HG03439 (cell line): ENCODE data around the gene GGCT.
"Not testable (repeated sequence)": the region's sequence is repeated elsewhere in the genome, so short reads cannot be mapped to it uniquely, and the experiment has no call there.

Experiments used
- ATAC-seq: cut with Tn5 transposase; IDR thresholded peaks from one replicate; pipeline ENCODE4 v1.9.1; 2021; ENCODE audit warnings: mild to moderate bottlenecking, moderate library complexity; ENCODE audit not compliant: unreplicated experiment

GGCT gene, protein sequence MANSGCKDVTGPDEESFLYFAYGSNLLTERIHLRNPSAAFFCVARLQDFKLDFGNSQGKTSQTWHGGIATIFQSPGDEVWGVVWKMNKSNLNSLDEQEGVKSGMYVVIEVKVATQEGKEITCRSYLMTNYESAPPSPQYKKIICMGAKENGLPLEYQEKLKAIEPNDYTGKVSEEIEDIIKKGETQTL

DNA sequence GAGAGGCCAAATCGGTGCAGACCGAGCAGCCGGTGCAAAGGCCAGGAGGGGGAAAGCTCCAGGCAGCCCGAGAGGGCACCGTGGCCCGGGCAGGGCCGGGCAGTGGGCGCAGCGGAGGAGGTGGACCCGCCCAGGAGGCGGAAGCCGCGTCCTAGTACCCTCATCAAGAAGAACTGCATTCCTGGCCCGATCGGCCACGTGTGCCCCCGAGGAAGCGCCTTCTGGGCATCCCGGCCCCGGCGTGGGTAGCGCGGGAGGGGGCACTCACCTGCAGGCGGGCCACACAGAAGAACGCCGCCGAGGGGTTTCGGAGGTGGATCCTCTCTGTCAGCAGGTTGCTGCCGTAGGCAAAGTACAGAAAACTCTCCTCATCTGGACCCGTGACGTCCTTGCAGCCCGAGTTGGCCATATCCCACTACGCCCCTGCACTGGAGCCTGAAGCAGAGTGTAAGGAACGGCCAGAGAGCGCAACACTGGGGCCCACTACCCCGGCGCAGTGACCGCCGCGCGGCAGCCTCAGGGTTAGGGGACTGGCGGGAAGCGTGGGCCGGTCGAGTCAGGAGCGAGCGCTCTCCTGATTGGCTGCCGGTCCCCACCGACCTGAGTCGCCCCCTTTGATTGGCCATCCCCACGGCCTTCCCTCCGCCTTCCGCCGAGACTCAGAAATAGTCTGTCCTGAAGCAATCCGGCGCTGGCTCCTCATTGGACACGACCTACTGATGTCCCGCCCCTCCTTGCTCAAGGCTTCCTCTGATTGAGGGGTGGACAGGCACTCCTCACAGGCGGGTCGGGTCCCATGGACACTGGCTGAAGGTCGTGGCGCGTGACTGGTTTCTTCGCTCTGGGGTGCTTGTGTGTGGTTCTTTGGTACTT lies at the start of gene GGCT:
TSS of gene GGCT (minus strand) at position 529 of the 873 bp plus-strand sequence. CDS start at position 409, 120 bp downstream.
- peak; percentile 98 for ATAC-seq

DNA sequence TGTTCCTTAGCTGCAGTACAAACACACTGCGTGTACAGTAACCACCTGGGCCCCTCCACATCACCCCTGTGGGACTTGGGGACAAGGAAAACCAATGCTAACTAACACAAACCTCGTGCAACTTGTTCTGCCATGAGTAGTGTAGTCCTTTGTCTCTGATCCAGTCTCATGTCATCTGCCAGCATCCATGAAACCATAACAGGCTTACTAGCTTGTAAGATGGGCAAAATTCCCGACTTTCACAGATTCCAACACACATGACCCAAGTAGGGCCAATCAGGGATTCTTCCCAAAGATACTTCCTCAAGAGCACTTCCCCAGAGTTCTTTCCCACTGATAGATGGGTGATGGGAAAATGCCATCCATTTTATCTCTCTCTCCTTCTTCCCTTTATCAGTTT lies 48.9 kb upstream of the GGCT start:
- ATAC-seq: no peak

DNA sequence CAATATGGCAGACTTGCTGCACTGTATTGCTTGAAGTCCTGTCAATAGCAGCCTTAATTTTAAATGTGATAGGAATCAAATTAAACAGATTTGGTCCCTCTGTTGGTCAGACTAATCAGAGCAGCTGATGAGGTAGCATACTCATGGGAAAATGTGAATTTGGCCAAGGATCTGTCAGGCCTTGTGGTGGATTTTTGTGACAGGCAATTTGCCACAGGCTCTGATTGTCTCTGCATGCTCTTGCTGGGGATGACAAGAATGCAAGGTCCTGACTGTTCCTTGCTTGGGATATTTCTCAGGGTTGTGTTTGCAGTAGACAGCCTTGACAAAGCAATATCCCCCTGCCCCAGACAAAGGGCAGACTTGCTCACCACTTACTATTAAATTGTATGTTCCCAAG lies 48.5 kb upstream of the GGCT start:
- no peak for ATAC-seq

DNA sequence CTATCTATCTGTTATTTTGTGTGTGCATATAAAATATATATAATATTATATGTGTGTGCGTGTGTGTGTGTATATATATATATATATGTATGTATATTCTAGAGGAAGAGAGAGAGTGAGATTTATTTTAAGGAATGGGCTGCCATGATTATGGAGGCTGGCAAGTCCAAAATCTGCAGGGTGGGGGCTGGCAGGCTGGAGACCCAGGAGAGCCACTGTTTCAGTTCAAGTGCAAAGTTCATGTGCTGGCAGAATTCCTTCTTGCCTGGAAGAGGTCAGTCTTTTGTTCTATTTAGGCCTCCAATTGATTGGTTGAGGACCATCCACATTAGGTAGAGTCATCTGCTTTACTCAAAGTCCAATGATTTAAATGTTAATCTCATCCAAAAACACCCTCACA lies 47.7 kb upstream of the GGCT start:
- ATAC-seq: no peak

DNA sequence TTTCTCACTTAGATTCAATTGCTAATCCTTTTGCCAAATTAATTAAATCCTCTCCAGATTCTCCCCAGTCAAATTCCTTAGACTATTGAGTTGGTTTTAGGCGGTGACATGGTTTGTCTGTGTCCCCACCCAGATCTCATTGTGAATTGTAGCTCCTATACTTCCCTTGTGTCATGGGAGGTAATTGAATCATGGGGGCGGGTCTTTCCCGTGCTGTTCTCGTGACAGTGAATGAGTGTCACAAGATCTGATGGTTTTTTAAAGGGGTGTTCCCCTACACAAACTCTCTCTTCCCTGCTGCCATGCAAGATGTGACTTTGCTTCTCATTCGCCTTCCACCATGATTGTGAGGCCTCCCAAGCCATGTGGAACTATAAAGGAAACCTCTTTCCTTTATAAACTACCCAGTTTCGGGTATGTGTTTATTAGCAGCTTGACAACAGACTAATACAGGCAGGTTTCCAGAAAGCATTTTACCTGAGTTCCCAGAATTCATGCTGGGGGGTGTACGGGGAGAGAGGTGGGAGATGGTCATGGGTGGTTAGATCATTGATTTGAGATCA lies 45.4 kb upstream of the GGCT start:
- no peak for ATAC-seq

DNA sequence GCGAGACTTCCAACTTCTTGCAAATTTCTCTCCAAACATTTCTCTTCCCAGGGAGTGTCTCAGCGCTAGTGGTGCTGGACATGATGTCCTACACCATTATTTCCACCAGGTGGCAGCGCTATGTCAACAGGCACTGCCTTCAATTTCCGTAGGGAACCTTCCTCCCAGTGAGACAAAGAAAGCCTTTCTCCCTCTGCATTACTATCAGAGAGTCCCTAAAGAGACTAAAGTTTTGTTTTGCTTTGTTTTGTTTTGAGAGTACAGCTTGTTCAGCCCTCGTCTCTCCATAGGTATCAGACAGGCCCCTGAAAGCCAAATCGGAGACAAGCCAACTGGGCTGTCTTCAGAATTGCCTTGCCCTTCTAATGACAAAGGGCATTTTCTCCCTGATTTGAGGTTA lies 44.2 kb upstream of the GGCT start:
- ATAC-seq: no peak

DNA sequence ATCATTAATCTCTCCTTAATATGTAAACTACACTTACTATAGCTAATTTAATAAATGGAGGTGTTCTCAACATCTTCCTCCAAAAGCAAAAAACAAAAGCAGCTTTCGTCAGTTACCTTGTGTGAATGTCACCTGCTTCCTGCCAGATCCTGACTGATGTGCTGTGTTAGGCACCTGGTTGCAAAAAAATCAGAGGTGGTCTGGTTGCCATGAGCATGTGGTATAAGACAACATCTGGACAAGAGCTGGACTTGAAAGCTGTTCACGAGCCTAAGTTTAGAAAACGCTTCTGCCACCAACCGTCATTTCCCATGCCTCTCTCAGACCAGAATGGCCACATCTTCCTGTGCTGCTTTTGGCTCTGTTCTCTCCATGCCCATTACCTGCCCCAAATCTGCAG lies 42.0 kb upstream of the GGCT start:
- no peak for ATAC-seq

DNA sequence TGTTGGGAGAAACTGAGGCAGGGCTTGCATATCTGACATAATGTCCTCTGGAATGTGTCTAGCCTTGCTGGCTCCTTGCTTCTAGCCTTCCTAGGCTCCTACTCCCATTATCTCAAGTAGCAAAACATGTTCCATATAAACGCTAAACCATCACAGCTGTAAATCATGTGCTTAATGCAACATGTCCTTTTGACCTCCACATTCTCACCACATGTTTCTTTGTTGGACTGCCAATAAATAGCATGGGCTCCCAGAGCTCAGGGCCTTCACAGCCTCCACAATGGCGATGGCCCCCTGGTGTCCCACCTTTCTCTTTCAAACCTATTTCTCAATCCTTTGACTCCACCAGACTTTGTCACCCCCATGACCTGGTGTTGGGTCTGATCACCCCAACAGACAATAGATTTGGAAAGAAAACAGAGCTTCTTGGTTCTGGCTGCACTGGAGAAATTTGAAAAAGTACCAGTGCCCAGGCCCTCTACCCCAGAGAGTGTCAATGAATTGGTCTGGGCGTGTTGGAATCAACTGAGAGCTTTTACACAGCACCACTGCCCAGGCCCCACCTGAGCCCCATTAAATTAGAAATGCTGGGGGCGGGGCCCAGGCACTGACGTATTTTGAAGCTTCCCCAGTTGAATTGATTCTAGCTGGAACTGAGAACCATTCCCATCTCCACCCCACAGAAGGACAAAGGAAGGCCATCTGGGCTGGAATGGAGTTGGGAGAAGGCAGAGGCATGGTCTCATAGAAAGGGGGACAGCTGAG lies 41.3 kb upstream of the GGCT start:
- ATAC-seq: no peak

DNA sequence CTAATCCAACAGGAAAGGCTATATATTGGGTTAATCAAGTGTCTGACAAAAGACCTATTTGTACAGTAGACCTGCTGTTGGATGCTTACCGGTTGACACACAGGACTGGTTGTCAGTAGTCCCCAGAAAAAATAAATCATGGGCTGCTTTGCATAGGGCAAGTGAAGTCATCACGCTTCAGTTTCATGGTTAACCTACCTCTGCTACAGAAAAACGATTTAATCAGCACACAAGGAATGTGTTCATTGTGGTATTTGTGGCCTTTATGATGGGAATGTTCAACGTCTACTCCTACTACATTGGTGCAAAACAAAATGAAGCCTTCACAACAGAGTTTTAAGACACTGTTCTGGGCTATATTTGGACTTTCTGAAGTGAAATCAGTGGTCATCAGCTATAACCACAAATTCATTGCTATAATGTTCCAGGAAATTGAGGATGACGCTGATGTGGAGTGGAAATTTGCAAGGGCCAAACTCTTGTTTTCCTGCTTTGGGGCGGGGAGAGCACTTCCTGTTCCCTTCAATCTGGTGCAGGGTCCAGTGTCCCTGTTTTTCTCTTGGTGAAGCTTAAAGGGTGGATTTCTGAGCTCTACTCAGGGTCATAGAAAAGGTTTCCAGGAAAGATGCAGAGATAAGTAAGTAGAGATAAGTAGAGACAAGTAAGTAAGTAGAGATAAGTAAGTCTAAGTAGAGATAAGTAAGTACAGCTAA lies 39.3 kb upstream of the GGCT start:
- ATAC-seq: no peak

DNA sequence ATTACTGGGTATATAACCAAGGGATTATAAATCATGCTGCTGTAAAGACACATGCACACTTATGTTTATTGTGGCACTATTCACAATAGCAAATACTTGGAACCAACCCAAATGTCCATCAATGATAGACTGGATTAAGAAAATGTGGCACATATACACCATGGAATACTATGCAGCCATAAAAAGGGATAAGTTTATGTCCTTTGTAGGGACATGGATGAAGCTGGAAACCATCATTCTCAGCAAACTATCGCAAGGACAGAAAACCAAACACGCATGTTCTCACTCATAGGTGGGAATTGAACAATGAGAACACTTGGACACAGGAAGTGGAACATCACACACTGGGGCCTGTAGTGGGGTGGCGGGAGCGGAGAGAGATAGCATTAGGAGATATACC lies 38.5 kb upstream of the GGCT start:
- not testable (repeated sequence) for ATAC-seq

DNA sequence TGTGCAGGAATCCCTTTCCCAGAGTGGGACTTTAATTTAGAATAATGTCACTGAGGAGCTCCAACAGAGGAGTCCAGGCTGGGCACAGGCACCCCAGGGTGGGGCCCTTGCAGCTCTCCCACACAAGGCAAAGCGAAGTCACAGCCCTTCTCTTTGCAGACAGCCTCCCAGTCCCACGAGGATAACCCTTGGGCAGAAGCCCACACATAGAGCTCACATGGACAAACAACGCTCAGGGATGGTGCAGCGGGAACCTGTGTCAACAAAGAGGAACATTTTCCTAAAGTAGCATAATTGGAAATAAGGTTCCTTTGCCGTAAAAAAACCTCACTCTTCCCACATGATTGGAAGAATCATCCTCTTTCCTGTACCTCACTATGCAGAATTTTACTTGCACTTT lies 29.3 kb upstream of the GGCT start:
- ATAC-seq: no peak

DNA sequence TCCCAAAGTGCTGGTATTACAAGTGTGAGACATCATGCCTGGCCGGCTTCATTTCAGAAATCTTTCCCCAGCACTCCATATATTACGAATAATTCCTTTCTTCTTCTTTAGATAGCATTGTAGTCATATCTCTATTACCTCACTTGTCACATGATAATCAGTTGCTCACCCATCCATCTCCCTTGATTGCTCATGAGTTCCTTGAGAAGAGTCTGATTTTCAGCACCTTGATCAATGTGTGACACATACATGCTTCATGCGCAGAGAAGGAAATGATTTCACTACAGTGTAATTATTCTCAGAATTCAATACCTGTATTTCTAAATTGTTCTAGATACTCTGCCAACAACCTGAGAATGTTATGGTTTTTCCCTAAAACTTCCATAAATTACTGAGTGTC lies 26.7 kb upstream of the GGCT start:
- no peak for ATAC-seq

DNA sequence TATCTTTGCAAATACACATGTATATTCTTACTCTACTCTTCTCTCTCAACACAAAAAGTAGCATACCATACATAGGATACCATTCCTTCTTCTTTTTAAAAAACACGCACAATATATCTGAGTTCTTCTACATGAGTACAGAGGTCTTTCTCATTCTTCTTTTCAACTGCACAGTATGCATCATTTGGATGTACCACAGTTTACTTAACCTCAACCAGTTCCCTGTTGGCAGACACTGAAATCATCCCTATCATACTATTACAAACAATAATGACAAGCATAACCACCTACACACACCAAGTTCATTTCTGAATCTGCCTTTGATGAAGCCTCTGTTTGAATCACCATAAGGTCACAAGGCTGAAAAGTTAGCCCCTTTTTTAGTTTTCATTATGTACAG lies 25.7 kb upstream of the GGCT start:
- ATAC-seq: no peak

DNA sequence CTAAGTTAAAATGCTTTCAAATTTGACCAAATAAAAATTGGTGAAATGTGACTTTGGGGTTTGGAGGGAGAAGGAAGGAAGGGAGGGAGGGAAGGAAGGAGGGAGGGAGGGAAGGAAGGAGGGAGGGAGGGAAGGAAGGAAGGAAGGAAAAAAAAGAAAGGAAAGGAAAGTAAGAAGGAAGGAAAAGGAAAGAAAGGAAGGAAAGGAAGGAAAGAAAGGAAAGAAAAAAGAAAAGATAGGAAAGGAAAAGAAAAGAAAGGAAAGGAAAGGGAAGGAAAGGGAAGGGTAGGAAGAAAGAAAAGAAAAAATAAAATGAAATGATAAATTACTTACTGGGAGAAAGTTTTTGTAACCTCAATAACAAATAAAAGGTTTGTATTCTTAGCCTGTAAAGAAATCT lies 24.1 kb upstream of the GGCT start:
- ATAC-seq: no peak

DNA sequence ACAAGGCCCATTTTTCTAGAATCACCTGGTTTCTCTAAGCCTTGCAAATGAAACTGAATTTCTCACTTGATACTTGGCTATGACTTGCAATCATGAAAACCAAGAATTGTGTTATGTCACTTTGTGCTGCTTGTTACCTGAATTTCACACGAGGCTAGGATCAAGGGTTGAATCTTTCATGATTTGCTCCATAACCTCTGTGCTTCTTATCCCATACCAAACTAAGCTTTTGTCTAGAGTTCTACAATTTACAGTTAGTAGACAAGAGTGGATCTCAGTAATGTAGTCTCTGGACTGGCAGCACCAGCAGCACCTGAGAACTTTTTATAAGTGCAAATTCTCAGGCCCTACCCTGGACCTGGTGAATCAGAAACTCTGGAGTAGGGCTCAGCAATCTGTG lies 22.7 kb upstream of the GGCT start:
- ATAC-seq: not testable (repeated sequence)

DNA sequence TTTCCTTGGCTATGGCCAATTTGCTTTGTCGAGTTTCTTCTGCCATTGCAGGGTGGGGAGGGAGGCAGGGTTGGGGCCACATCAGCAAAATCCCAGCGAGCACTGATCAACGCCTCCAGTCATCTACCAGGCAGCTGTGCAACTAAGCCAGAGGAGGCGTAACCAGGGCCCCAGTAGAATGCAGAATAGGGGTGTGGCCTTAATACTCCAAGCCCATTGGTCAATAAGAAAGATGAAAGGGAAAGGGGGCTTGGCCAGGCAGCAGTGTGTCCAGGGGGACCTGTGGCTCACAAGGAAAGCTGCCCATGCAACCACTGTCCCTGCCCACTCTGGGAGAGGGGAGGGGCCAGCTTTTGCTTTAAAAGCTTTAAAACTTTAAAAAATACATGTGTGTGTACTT lies 21.5 kb upstream of the GGCT start:
- ATAC-seq: no peak

DNA sequence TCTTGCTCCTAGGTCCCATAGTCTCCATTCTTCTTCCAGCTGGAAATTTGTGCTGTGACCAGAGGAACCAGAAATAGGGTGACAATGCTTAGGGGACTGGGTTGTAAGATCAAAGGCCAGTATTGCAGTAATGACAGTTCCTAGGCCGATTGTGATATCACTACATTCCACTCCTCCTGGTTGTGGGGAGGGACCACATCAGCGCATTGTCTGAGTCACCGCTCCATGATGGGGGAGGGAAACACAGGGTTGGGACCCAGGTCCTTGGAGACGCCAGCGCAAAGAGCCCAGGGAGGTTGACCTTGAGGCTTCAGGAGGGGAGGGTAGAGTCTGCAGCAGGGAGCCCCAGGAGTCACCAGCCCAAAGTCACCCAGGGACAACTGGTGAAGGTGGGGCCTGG lies 20.8 kb upstream of the GGCT start:
- ATAC-seq: no peak

DNA sequence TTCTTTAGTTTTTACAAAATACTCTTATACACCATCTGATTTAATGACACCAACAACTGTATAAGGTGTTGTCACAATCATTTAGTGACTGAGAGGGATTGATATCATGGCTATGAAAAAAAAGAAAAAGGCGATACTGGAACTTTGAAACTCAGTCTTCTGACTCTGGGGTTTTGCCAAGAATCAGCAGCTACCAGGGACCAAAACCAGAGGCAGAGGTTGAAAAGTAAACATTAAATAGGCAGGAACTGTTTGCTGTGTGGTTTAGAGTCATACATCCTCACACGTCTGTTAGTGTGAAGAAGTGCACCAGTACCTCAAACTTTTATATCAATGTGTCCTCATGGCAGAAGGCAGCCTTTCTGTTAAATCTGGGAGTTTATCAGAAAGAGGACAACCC lies 19.9 kb upstream of the GGCT start:
- no peak for ATAC-seq

DNA sequence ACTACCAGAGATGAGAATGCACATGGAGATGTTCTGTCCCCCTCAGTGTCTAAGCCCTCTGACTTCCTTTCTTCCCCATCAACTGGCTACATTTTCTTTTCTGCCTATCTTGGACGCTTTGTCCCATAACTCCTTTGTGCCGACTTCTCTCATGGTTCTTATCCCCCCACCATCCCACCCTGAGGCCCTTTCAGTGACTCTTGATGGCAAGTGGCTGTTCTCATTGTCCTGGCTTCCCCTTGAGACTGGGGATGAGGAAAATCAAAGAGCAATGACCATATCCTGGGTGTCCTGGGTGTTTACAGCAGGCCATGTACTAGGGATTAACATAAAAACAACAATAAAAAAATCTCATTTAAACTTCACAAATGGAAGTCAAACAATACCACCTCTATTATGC lies 18.8 kb upstream of the GGCT start:
- ATAC-seq: no peak

DNA sequence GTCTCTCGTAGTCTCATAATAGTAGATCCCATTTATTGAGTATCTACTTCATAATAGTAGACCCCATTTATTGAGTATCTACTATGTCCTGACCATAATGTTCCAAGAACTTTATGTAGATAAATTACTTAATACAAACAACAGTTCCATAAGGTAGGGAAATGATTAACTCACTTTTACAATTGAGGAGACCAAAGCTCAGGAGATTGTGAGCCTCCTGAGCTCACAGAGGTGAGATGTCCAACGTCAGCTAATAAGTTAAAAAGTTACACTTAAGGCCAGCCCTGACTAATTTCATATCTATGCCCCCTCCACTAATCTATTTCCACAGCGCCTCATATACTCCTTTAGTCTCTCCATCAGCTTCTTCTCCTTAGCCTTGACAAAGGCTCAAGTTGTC lies 17.5 kb upstream of the GGCT start:
- no peak for ATAC-seq

DNA sequence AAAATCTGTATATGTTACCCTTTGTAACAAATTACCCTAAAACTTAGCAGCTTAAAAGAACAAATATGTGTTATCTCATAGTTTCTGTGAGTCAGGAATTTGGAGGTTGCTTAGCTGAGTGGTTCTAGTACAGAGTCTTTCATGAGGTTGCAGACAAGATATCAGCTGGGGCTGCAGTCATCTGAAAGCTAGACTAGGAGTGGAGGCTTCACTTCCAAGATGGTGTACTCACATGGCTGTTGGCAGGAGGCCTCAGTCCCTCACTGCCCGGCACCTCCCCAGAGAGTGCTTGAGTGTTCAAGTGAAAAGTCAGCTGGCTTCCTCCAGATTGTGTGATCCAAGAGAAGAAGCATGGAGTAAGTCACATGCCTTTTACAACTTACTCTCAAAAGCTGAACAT lies 16.9 kb upstream of the GGCT start:
- ATAC-seq: no peak
